Measurements from ENCODE around the gene KCNMB2. TPM values are rescaled to one million over a fixed set of nuclear protein-coding genes. Genes with fewer than 3 reads are reported as not detected.

Gene KCNMB2
- total RNA-seq (not detected), total RNA-seq (0 reads per million in 2 donors)

- no peak for ATAC-seq
- peaks cover 70% of the 10 kb centered on the region for H3K27me3 Mint-ChIP-seq
- peak within 1 kb of the TSS; percentile 65 for H3K4me3 Mint-ChIP-seq
- H3K36me3 Mint-ChIP-seq (ENCODE audit: low read depth) = peaks cover 3% of the 10 kb centered on the region
- H3K4me1 Mint-ChIP-seq = peaks cover 6% of the 10 kb centered on the region
- H3K9me3 ChIP-seq (ENCODE audit: control insufficient read depth, low read length, poor library complexity, severe bottlenecking) = no peaks in the 10 kb centered on the region
- no peak for DNase-seq
- H3K27ac Mint-ChIP-seq = no peak within 1 kb of the TSS
These were observed at the start of gene KCNMB2 for GRCh38 chr3:178536211-178537079. Gene KCNMB2 (plus strand): TSS chr3:178536436.

- peaks cover 2% of the 10 kb centered on the region for H3K36me3 Mint-ChIP-seq (ENCODE audit: low read depth)
- peaks cover 19% of the 10 kb centered on the region for H3K27me3 Mint-ChIP-seq
- ATAC-seq = no peak
- no peaks in the 10 kb centered on the region for H3K4me1 Mint-ChIP-seq
- H3K9me3 ChIP-seq (ENCODE audit: control insufficient read depth, low read length, poor library complexity, severe bottlenecking) = no peaks in the 10 kb centered on the region
- no peak overlapping the region for H3K4me3 Mint-ChIP-seq
- H3K27ac Mint-ChIP-seq = no peak overlapping the region
- no peak for DNase-seq
These were observed 49.3 kb upstream of the KCNMB2 start for GRCh38 chr3:178486903-178487302.

GRCh38 chr3:178487752-178488151, 48.5 kb upstream of the KCNMB2 start:
- ATAC-seq (no peak), DNase-seq (no peak)
- Mint-ChIP-seq H3K27ac (no peak overlapping the region), H3K4me1 (no peaks in the 10 kb centered on the region), H3K4me3 (no peak overlapping the region), H3K36me3 (ENCODE audit: low read depth) (peaks cover 2% of the 10 kb centered on the region), H3K27me3 (peaks cover 11% of the 10 kb centered on the region)
- H3K9me3 ChIP-seq (ENCODE audit: control insufficient read depth, low read length, poor library complexity, severe bottlenecking) = no peaks in the 10 kb centered on the region

- H3K27me3 Mint-ChIP-seq = peaks cover 6% of the 10 kb centered on the region
- H3K4me1 Mint-ChIP-seq = no peaks in the 10 kb centered on the region
- no peak overlapping the region for H3K27ac Mint-ChIP-seq
- DNase-seq (no peak), ATAC-seq (no peak)
- no peaks in the 10 kb centered on the region for H3K36me3 Mint-ChIP-seq (ENCODE audit: low read depth)
- H3K9me3 ChIP-seq (ENCODE audit: control insufficient read depth, low read length, poor library complexity, severe bottlenecking) = no peaks in the 10 kb centered on the region
- H3K4me3 Mint-ChIP-seq = no peak overlapping the region
These were observed 44.5 kb upstream of the KCNMB2 start for GRCh38 chr3:178491751-178492150.

GRCh38 chr3:178492491-178492890, 43.7 kb upstream of the KCNMB2 start:
- DNase-seq (no peak), ATAC-seq (no peak)
- Mint-ChIP-seq H3K4me1 (no peaks in the 10 kb centered on the region), H3K36me3 (ENCODE audit: low read depth) (no peaks in the 10 kb centered on the region), H3K4me3 (no peak overlapping the region), H3K27me3 (peaks cover under 1% of the 10 kb centered on the region), H3K27ac (no peak overlapping the region)
- no peaks in the 10 kb centered on the region for H3K9me3 ChIP-seq (ENCODE audit: control insufficient read depth, low read length, poor library complexity, severe bottlenecking)

- Mint-ChIP-seq H3K27me3 (peaks cover 3% of the 10 kb centered on the region), H3K27ac (no peak overlapping the region), H3K36me3 (ENCODE audit: low read depth) (no peaks in the 10 kb centered on the region), H3K4me3 (no peak overlapping the region), H3K4me1 (no peaks in the 10 kb centered on the region)
- ATAC-seq (no peak), DNase-seq (no peak)
- no peaks in the 10 kb centered on the region for H3K9me3 ChIP-seq (ENCODE audit: control insufficient read depth, low read length, poor library complexity, severe bottlenecking)
These were observed 41.9 kb upstream of the KCNMB2 start for GRCh38 chr3:178494386-178494785.

- no peak for ATAC-seq
- Mint-ChIP-seq H3K4me3 (no peak overlapping the region), H3K36me3 (ENCODE audit: low read depth) (no peaks in the 10 kb centered on the region), H3K4me1 (no peaks in the 10 kb centered on the region), H3K27ac (no peak overlapping the region), H3K27me3 (peaks cover 6% of the 10 kb centered on the region)
- no peak for DNase-seq
- H3K9me3 ChIP-seq (ENCODE audit: control insufficient read depth, low read length, poor library complexity, severe bottlenecking) = no peaks in the 10 kb centered on the region
These were observed 39.3 kb upstream of the KCNMB2 start for GRCh38 chr3:178496911-178497310.

GRCh38 chr3:178498871-178499270, 37.4 kb upstream of the KCNMB2 start:
- no peaks in the 10 kb centered on the region for H3K36me3 Mint-ChIP-seq (ENCODE audit: low read depth)
- H3K4me1 Mint-ChIP-seq = no peaks in the 10 kb centered on the region
- DNase-seq = no peak
- ATAC-seq = no peak
- H3K9me3 ChIP-seq (ENCODE audit: control insufficient read depth, low read length, poor library complexity, severe bottlenecking) = no peaks in the 10 kb centered on the region
- no peak overlapping the region for H3K27ac Mint-ChIP-seq
- peaks cover 6% of the 10 kb centered on the region for H3K27me3 Mint-ChIP-seq
- no peak overlapping the region for H3K4me3 Mint-ChIP-seq

GRCh38 chr3:178500631-178501030, 35.6 kb upstream of the KCNMB2 start:
- ATAC-seq = no peak
- Mint-ChIP-seq H3K27ac (no peak overlapping the region), H3K36me3 (ENCODE audit: low read depth) (no peaks in the 10 kb centered on the region), H3K4me1 (no peaks in the 10 kb centered on the region), H3K27me3 (peaks cover 6% of the 10 kb centered on the region), H3K4me3 (no peak overlapping the region)
- no peaks in the 10 kb centered on the region for H3K9me3 ChIP-seq (ENCODE audit: control insufficient read depth, low read length, poor library complexity, severe bottlenecking)
- no peak for DNase-seq

- H3K4me1 Mint-ChIP-seq = no peaks in the 10 kb centered on the region
- H3K36me3 Mint-ChIP-seq (ENCODE audit: low read depth) = no peaks in the 10 kb centered on the region
- no peak overlapping the region for H3K4me3 Mint-ChIP-seq
- no peaks in the 10 kb centered on the region for H3K9me3 ChIP-seq (ENCODE audit: control insufficient read depth, low read length, poor library complexity, severe bottlenecking)
- DNase-seq (no peak), ATAC-seq (no peak)
- H3K27ac Mint-ChIP-seq = no peak overlapping the region
- H3K27me3 Mint-ChIP-seq = peaks cover 5% of the 10 kb centered on the region
These were observed 32.1 kb upstream of the KCNMB2 start for GRCh38 chr3:178504128-178504527.

GRCh38 chr3:178505832-178506231, 30.4 kb upstream of the KCNMB2 start:
- Mint-ChIP-seq H3K4me3 (no peak overlapping the region), H3K36me3 (ENCODE audit: low read depth) (no peaks in the 10 kb centered on the region), H3K27ac (no peak overlapping the region), H3K4me1 (no peaks in the 10 kb centered on the region), H3K27me3 (no peaks in the 10 kb centered on the region)
- no peaks in the 10 kb centered on the region for H3K9me3 ChIP-seq (ENCODE audit: control insufficient read depth, low read length, poor library complexity, severe bottlenecking)
- DNase-seq (no peak), ATAC-seq (no peak)

- no peak for ATAC-seq
- no peak overlapping the region for H3K27ac Mint-ChIP-seq
- no peaks in the 10 kb centered on the region for H3K9me3 ChIP-seq (ENCODE audit: control insufficient read depth, low read length, poor library complexity, severe bottlenecking)
- DNase-seq = no peak
- H3K36me3 Mint-ChIP-seq (ENCODE audit: low read depth) = no peaks in the 10 kb centered on the region
- H3K4me3 Mint-ChIP-seq = no peak overlapping the region
- no peaks in the 10 kb centered on the region for H3K4me1 Mint-ChIP-seq
- peaks cover 5% of the 10 kb centered on the region for H3K27me3 Mint-ChIP-seq
These were observed 28.5 kb upstream of the KCNMB2 start for GRCh38 chr3:178507507-178508442.

GRCh38 chr3:178508443-178508825, 27.8 kb upstream of the KCNMB2 start:
- Mint-ChIP-seq H3K27ac (no peak overlapping the region), H3K36me3 (ENCODE audit: low read depth) (no peaks in the 10 kb centered on the region), H3K27me3 (peaks cover 5% of the 10 kb centered on the region), H3K4me1 (no peaks in the 10 kb centered on the region), H3K4me3 (no peak overlapping the region)
- DNase-seq (no peak), ATAC-seq (no peak)
- no peaks in the 10 kb centered on the region for H3K9me3 ChIP-seq (ENCODE audit: control insufficient read depth, low read length, poor library complexity, severe bottlenecking)
